OCI-LY1 (cell line): Measurements from ENCODE around the gene CIDEB.

Source experiments
- H2AFZ ChIP-seq: fragments of 200-600 bp; sonication (generic), shearing (Covaris generic); 2 replicates; pipeline ENCODE4 v1.6.0; 2014; ENCODE audit warnings: antibody characterized with exemption, mild to moderate bottlenecking, low read length
- H3F3A ChIP-seq: fragments of 200-600 bp; sonication (generic), shearing (Covaris generic); 2 replicates; pipeline ENCODE4 v1.6.0; 2014; ENCODE audit warnings: mild to moderate bottlenecking, antibody characterized with exemption, low read length, moderate library complexity; ENCODE audit not compliant: insufficient read depth
- H3K27ac ChIP-seq: fragments of 200-600 bp; sonication (generic); 2 replicates; pipeline ENCODE4 v1.5.1; 2014; ENCODE audit warnings: low read length, mixed run types, mild to moderate bottlenecking, low read depth; ENCODE audit not compliant: poor library complexity, severe bottlenecking
- H3K27me3 ChIP-seq: fragments of 200-600 bp; sonication (generic); 2 replicates; pipeline ENCODE4 v1.6.0; 2014; ENCODE audit warnings: antibody characterized with exemption, mild to moderate bottlenecking, low read length, moderate library complexity; ENCODE audit not compliant: insufficient read depth
- H3K36me3 ChIP-seq: fragments of 200-600 bp; sonication (generic); 2 replicates; pipeline ENCODE4 v1.6.1; 2014; ENCODE audit warnings: mild to moderate bottlenecking, antibody characterized with exemption, low read length, moderate library complexity, mixed read lengths; ENCODE audit not compliant: insufficient read depth
- H3K4me1 ChIP-seq: fragments of 200-600 bp; sonication (generic); 2 replicates; pipeline ENCODE4 v1.5.1; 2014; ENCODE audit warnings: mild to moderate bottlenecking, low read length, moderate library complexity; ENCODE audit not compliant: insufficient read depth, severe bottlenecking
- H3K4me2 ChIP-seq: fragments of 200-600 bp; sonication (generic), shearing (Covaris generic); 2 replicates; pipeline ENCODE4 v1.6.1; 2014; ENCODE audit warnings: low read length
- H3K4me3 ChIP-seq: fragments of 200-600 bp; sonication (generic); 2 replicates; pipeline ENCODE4 v1.5.1; 2014; ENCODE audit warnings: low read length, low read depth, mild to moderate bottlenecking, mixed read lengths; ENCODE audit not compliant: poor library complexity, severe bottlenecking
- H3K79me2 ChIP-seq: fragments of 200-600 bp; shearing (Covaris generic); 2 replicates; pipeline ENCODE4 v1.6.1; 2016; ENCODE audit warnings: mixed run types, low read length, mixed read lengths; ENCODE audit not compliant: insufficient read depth
- H3K9ac ChIP-seq: fragments of 200-600 bp; sonication (generic), shearing (Covaris generic); 2 replicates; pipeline ENCODE4 v1.6.1; 2014; ENCODE audit warnings: mild to moderate bottlenecking, low read length, mixed read lengths
- H3K9me2 ChIP-seq: fragments of 200-600 bp; sonication (generic), shearing (Covaris generic); 2 replicates; pipeline ENCODE4 v1.6.1; 2014; ENCODE audit warnings: low read depth, mild to moderate bottlenecking, low read length, mixed read lengths
- H3K9me3 ChIP-seq: fragments of 200-600 bp; shearing (Covaris generic); 2 replicates; pipeline ENCODE4 v1.6.1; 2014; ENCODE audit warnings: low read length, mixed read lengths
- H4K20me1 ChIP-seq: fragments of 200-600 bp; sonication (generic), shearing (Covaris generic); 2 replicates; pipeline ENCODE4 v1.6.0; 2016; ENCODE audit warnings: mild to moderate bottlenecking, low read length; ENCODE audit not compliant: insufficient read depth
- CTCF ChIP-seq: fragments of 200-600 bp; sonication (generic), shearing (Covaris generic); IDR thresholded peaks from 2 replicates; pipeline ENCODE4 v1.5.1; 2017; ENCODE audit warnings: mild to moderate bottlenecking, antibody characterized with exemption, low read length, moderate library complexity, mixed read lengths
- EZH2 ChIP-seq: fragments of 200-600 bp; sonication (generic), shearing (Covaris generic); IDR thresholded peaks from 2 replicates; pipeline ENCODE4 v1.8.0; 2017; ENCODE audit warnings: borderline replicate concordance, mixed run types, mild to moderate bottlenecking, antibody characterized with exemption, low read length, moderate library complexity, mixed read lengths

Gene CIDEB

GRCh38 chr14:24277606-24278321, 30.0 kb downstream of the CIDEB start:
- Histone ChIP-seq H3K9me3 (no peaks in the 10 kb centered on the region), H3K4me2 (peak overlapping the region; percentile 6; the same call in 1 of the 2 replicates), H2AFZ (no peak overlapping the region), H3K27me3 (no peaks in the 10 kb centered on the region), H3K36me3 (no peaks in the 10 kb centered on the region), H3K9me2 (no peaks in the 10 kb centered on the region), H4K20me1 (no peaks in the 10 kb centered on the region), H3F3A (no peaks in the 10 kb centered on the region), H3K79me2 (no peaks in the 10 kb centered on the region), H3K27ac (no peak overlapping the region), H3K4me3 (no peak overlapping the region), H3K9ac (no peak overlapping the region; the same call in 1 of the 2 replicates), H3K4me1 (peaks cover 38% of the 10 kb centered on the region)
- TF ChIP-seq EZH2, result no peak
- TF ChIP-seq CTCF, result no peak

- Histone ChIP-seq H3K9ac (no peak overlapping the region), H3K4me1 (peaks cover 45% of the 10 kb centered on the region), H3K4me2 (no peak overlapping the region), H2AFZ (no peak overlapping the region), H3K79me2 (no peaks in the 10 kb centered on the region), H3K9me3 (no peaks in the 10 kb centered on the region), H3K27me3 (no peaks in the 10 kb centered on the region), H3K9me2 (no peaks in the 10 kb centered on the region), H3K27ac (no peak overlapping the region), H3K36me3 (no peaks in the 10 kb centered on the region), H3F3A (no peaks in the 10 kb centered on the region), H3K4me3 (no peak overlapping the region), H4K20me1 (no peaks in the 10 kb centered on the region)
- TF ChIP-seq CTCF (no peak), EZH2 (no peak)
These were observed 30.7 kb downstream of the CIDEB start for GRCh38 chr14:24277071-24277470.

GRCh38 chr14:24274101-24274543, 33.7 kb downstream of the CIDEB start:
- H4K20me1 ChIP-seq, result no peaks in the 10 kb centered on the region
- peaks cover 55% of the 10 kb centered on the region for H3K4me1 ChIP-seq
- H3K4me3 ChIP-seq, result no peak overlapping the region
- no peaks in the 10 kb centered on the region for H3K27me3 ChIP-seq
- peak overlapping the region; percentile 58 for H3K27ac ChIP-seq
- no peak overlapping the region; the same call in 1 of the 2 replicates for H3K9ac ChIP-seq
- H3K4me2 ChIP-seq, result no peak overlapping the region; the same call in 1 of the 2 replicates
- no peak for TF ChIP-seq CTCF
- TF ChIP-seq EZH2, result no peak
- no peaks in the 10 kb centered on the region for H3K36me3 ChIP-seq
- no peak overlapping the region for H2AFZ ChIP-seq
- H3F3A ChIP-seq, result no peaks in the 10 kb centered on the region
- no peaks in the 10 kb centered on the region for H3K79me2 ChIP-seq
- no peaks in the 10 kb centered on the region for H3K9me3 ChIP-seq
- H3K9me2 ChIP-seq, result no peaks in the 10 kb centered on the region
